ENCODE results near the gene BCL2.

GRCh38 chr18:63100630-63101055, 218.9 kb downstream of the BCL2 start:
- TF ChIP-seq CTCF (IDR thresholded peaks at IDR 0.05) (no peak), POLR2A (IDR thresholded peaks at IDR 0.05) (no peak)
